NB4 (cell line): ENCODE measurements around the gene ALDH5A1.

ENCODE experiments used
- CTCF ChIP-seq: IDR thresholded peaks from one replicate; pipeline ENCODE4 v1.5.1; 2012; ENCODE audit warnings: low read depth, low read length
- POLR2A ChIP-seq: IDR thresholded peaks from 2 replicates; pipeline ENCODE4 v1.6.1; 2011; ENCODE audit warnings: mild to moderate bottlenecking; ENCODE audit not compliant: insufficient read length; ENCODE audit errors: extremely low read depth
- TF ChIP-seq, protein P1 (sequence below): IDR thresholded peaks from 2 replicates; pipeline ENCODE4 v1.6.1; 2011; ENCODE audit warnings: low read depth, low read length

- no peak for TF ChIP-seq CTCF
- no peak for TF ChIP-seq POLR2A
- TF ChIP-seq, protein P1, sequence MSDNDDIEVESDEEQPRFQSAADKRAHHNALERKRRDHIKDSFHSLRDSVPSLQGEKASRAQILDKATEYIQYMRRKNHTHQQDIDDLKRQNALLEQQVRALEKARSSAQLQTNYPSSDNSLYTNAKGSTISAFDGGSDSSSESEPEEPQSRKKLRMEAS: no peak
Observed at GRCh38 chr6:24469811-24470210, 25.0 kb upstream of the ALDH5A1 start.
